ENCODE data around the gene FAM114A1.
"Not testable (repeated sequence)": the region's sequence is repeated elsewhere in the genome, so short reads cannot be mapped to it uniquely, and the experiment has no call there.

The FAM114A1 gene

GRCh38 chr4:38939165-38939564 is 71.6 kb downstream of the FAM114A1 start:
- TF ChIP-seq CTCF (conservative IDR thresholded peaks at IDR 0.05): no peak
- no peak overlapping the region for H3K27ac ChIP-seq

- no peak overlapping the region for H3K27ac ChIP-seq
- TF ChIP-seq CTCF (conservative IDR thresholded peaks at IDR 0.05): no peak
These were observed 72.9 kb downstream of the FAM114A1 start for GRCh38 chr4:38940476-38940875.

DNA sequence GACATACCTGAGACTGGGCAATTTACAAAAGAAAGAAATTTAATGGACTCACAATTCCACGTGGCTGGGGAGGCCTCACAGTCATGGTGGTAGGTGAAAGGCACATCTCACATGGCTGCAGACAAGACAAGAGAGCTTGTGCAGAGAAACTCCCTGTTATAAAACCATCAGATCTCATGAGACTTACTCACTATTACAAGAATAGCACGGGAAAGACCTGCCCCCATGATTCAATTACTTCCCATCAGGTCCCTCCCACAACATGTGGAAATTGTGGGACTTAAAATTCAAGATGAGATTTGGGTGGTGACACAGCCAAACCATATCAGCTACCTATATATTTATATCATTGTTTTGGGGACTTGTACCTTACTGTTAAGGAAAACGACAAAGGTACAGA is 74.3 kb downstream of the FAM114A1 start:
- H3K27ac ChIP-seq: not testable (repeated sequence)

DNA sequence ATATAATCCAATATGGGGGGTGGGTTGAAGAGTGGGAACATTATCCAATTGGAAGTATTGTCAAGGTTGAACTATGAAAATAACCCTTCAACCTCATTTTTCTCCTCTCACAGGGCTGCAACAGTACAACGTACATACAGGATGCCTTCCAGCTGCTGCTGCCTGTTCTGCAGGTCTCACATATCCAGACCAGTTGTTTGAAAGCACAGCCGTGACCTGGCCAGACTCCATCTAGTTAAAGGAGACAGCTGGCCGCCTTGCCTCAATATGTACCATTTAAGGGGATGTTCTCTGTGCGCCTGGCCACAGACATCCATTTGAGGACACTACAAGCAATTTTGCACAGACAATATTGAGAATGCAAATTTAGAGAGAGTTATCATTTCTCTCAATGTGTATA is 75.7 kb downstream of the FAM114A1 start:
- TF ChIP-seq CTCF (conservative IDR thresholded peaks at IDR 0.05): no peak
- H3K27ac ChIP-seq: peak overlapping the region; percentile 26; the same call in 1 of the 2 replicates

DNA sequence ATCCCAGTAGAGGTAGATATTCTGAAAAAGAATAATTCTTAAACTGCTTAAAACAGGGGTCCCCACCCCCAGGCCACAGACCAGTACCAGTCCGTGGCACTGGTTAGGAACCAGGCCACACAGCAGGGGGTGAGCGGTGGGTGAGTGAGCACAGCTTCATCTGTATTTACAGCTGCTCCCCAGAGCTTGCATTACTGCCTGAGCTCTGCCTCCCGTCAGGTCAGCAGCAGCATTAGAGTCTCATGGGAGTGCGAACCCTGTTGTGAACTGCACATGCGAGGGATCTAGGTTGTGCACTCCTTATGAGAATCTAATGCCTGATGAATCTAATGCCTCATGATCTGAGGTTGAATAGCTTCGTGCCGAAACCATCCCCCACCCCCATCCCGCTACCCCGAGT is 76.8 kb downstream of the FAM114A1 start:
- peak overlapping the region; percentile 26; the same call in 1 of the 2 replicates for H3K27ac ChIP-seq
- TF ChIP-seq CTCF (conservative IDR thresholded peaks at IDR 0.05): no peak

- TF ChIP-seq CTCF (conservative IDR thresholded peaks at IDR 0.05): no peak
- peak overlapping the region; percentile 76; the same call in 1 of the 2 replicates for H3K27ac ChIP-seq
These were observed 79.3 kb downstream of the FAM114A1 start for GRCh38 chr4:38946919-38947318.

- no peak for TF ChIP-seq CTCF (conservative IDR thresholded peaks at IDR 0.05)
- peak overlapping the region; percentile 76 for H3K27ac ChIP-seq
These were observed 80.9 kb downstream of the FAM114A1 start for GRCh38 chr4:38948551-38948950.

DNA sequence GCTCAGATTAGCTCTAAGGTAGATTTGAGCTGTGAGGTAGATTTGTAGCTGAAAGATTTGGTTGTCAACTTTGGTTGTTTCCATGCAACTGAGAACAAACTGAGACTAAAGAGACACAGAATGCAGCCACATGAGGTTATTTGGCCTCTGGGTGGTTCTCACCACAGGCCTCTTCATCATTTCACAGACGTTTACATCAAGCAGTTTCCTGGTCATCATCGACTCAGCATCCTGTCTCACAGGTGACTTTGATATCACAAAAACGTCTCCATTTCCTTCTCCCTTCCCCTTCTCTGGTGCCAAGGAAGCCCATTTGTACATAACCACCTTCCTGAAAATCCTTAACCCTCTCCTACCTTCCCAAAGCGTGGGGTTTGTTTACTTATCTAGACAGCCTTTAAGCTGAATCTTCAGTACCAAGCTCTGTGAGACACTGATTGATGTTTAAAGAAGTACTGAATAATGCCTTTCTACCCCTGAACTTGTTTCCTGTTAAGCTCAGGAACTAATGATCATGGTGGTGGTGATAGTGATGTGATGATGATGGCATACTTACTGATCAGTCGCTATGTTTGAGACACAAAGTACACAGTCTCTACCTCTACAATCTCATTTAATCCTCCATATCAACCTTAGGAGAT is 81.9 kb downstream of the FAM114A1 start:
- TF ChIP-seq CTCF (conservative IDR thresholded peaks at IDR 0.05): no peak
- peak overlapping the region; percentile 76 for H3K27ac ChIP-seq

Measured in VCaP (cell line).